ENCODE results near the gene TEX14. TPM values are rescaled to one million over a fixed set of nuclear protein-coding genes. Genes with fewer than 3 reads are reported as not detected.
A peak's percentile ranks its signal among the peaks of the same experiment; 100 is the strongest.
"Not testable (repeated sequence)": the region's sequence is repeated elsewhere in the genome, so short reads cannot be mapped to it uniquely, and the experiment has no call there.

The TEX14 gene
- polyA plus RNA-seq, 3 donors = 0.63 to 1.3 (median 1.2) TPM

- DNase-seq = no peak
Observed at GRCh38 chr17:58611331-58611730, 80.5 kb downstream of the TEX14 start.

GRCh38 chr17:58606934-58607333 lies 84.9 kb downstream of the TEX14 start:
- no peak for DNase-seq

GRCh38 chr17:58605986-58606385 lies 85.9 kb downstream of the TEX14 start:
- no peak for DNase-seq

GRCh38 chr17:58605470-58605869 lies 86.4 kb downstream of the TEX14 start:
- no peak for DNase-seq

- DNase-seq = no peak
Observed at GRCh38 chr17:58601976-58602375, 89.9 kb downstream of the TEX14 start.

- no peak for DNase-seq
Observed at GRCh38 chr17:58597371-58597770, 94.5 kb downstream of the TEX14 start.

GRCh38 chr17:58595194-58595792 lies 96.6 kb downstream of the TEX14 start:
- no peak for DNase-seq

GRCh38 chr17:58593123-58593522 lies 98.7 kb downstream of the TEX14 start:
- peak; percentile 71 for DNase-seq

GRCh38 chr17:58591455-58591854 lies 100.4 kb downstream of the TEX14 start:
- no peak for DNase-seq

- DNase-seq = no peak
Observed at GRCh38 chr17:58590377-58590776, 101.5 kb downstream of the TEX14 start.

GRCh38 chr17:58587713-58588117 lies 104.1 kb downstream of the TEX14 start:
- DNase-seq = peak; percentile 44

- no peak for DNase-seq
Observed at GRCh38 chr17:58586009-58586644, 105.7 kb downstream of the TEX14 start.

GRCh38 chr17:58585554-58585953 lies 106.3 kb downstream of the TEX14 start:
- DNase-seq = no peak

GRCh38 chr17:58583486-58583885 lies 108.4 kb downstream of the TEX14 start:
- DNase-seq = no peak

GRCh38 chr17:58582718-58583117 lies 109.1 kb downstream of the TEX14 start:
- DNase-seq = not testable (repeated sequence)

GRCh38 chr17:58580671-58581070 lies 111.2 kb downstream of the TEX14 start:
- DNase-seq = no peak

GRCh38 chr17:58577696-58578095 lies 114.1 kb downstream of the TEX14 start:
- DNase-seq = peak; percentile 31

- DNase-seq = no peak
Observed at GRCh38 chr17:58576679-58577367, 115.0 kb downstream of the TEX14 start.

- DNase-seq = no peak
Observed at GRCh38 chr17:58575511-58575910, 116.3 kb downstream of the TEX14 start.

- DNase-seq = no peak
Observed at GRCh38 chr17:58574025-58574424, 117.8 kb downstream of the TEX14 start.

GRCh38 chr17:58572846-58573245 lies 119.0 kb downstream of the TEX14 start:
- no peak for DNase-seq

- DNase-seq = no peak
Observed at GRCh38 chr17:58570758-58571157, 121.1 kb downstream of the TEX14 start.

- no peak for DNase-seq
Observed at GRCh38 chr17:58569196-58569595, 122.6 kb downstream of the TEX14 start.

Measured in renal pelvis (tissue), 4 donors.